DND-41 (cell line): ENCODE measurements around the gene CD8B.

Experiments used
- ATAC-seq: fragments of 200-7000 bp; cut with Tn5 transposase; 3 replicates; pipeline ENCODE4 v1.9.1; 2021; ENCODE audit warnings: low read depth; ENCODE audit not compliant: insufficient read depth
- DNase-seq: peaks from one replicate; pipeline ENCODE4 v3.0.0-alpha.2; 2020
- H2AFZ ChIP-seq: 2 replicates; pipeline ENCODE4 v1.6.0; 2012; ENCODE audit warnings: low read depth, low read length
- H3K27ac ChIP-seq: 2 replicates; pipeline ENCODE4 v1.5.1; 2012; ENCODE audit warnings: low read length, inconsistent platforms
- H3K27me3 ChIP-seq: fragments of 200-600 bp; sonication (generic); 2 replicates; pipeline ENCODE4 v1.6.0; 2012; ENCODE audit warnings: low read length, mild to moderate bottlenecking, inconsistent platforms; ENCODE audit not compliant: insufficient read depth, poor library complexity
- H3K36me3 ChIP-seq: 2 replicates; pipeline ENCODE4 v1.5.1; 2012; ENCODE audit warnings: low read length, inconsistent platforms; ENCODE audit not compliant: insufficient read depth
- H3K4me1 ChIP-seq: 2 replicates; pipeline ENCODE4 v1.5.1; 2012; ENCODE audit warnings: mild to moderate bottlenecking, low read length; ENCODE audit not compliant: insufficient read depth
- H3K4me2 ChIP-seq: 2 replicates; pipeline ENCODE4 v1.6.0; 2012; ENCODE audit warnings: mild to moderate bottlenecking, moderate library complexity, low read length, inconsistent platforms; ENCODE audit not compliant: insufficient read depth
- H3K4me3 ChIP-seq, 2 experiments: fragments of 200-600 bp in 1 of 2; shearing (Covaris generic) in 1 of 2; 2 replicates each; pipeline ENCODE4 v1.5.1; 2012 to 2016; ENCODE audit warnings: inconsistent platforms in 2 of 2, low read length in 2 of 2, mild to moderate bottlenecking in 2 of 2, low read depth in 1 of 2, moderate library complexity in 1 of 2
- H3K79me2 ChIP-seq: 2 replicates; pipeline ENCODE4 v1.6.0; 2012; ENCODE audit warnings: low read length, inconsistent platforms; ENCODE audit not compliant: insufficient read depth
- H3K9ac ChIP-seq: 2 replicates; pipeline ENCODE4 v1.6.0; 2012; ENCODE audit warnings: low read depth, mild to moderate bottlenecking, inconsistent platforms, low read length, moderate library complexity
- H3K9me3 ChIP-seq: 2 replicates; pipeline ENCODE4 v1.5.1; 2012; ENCODE audit warnings: low read length, moderate library complexity, mild to moderate bottlenecking, inconsistent platforms; ENCODE audit not compliant: insufficient read depth, severe bottlenecking
- H4K20me1 ChIP-seq: 2 replicates; pipeline ENCODE4 v1.6.0; 2012; ENCODE audit warnings: low read length; ENCODE audit not compliant: insufficient read depth
- CTCF ChIP-seq: IDR thresholded peaks from 2 replicates; pipeline ENCODE4 v1.5.1; 2012; ENCODE audit warnings: borderline replicate concordance, low read length, moderate library complexity, mild to moderate bottlenecking; ENCODE audit not compliant: poor library complexity, severe bottlenecking; ENCODE audit errors: extremely low read depth
- EZH2 ChIP-seq: IDR thresholded peaks from 3 replicates; pipeline ENCODE4 v1.6.1; 2012; ENCODE audit warnings: borderline replicate concordance, low read depth, mild to moderate bottlenecking, moderate library complexity, low read length, inconsistent platforms; ENCODE audit not compliant: severe bottlenecking

Gene CD8B

GRCh38 chr2:86782748-86783147, 78.9 kb downstream of the CD8B start:
- H3K9ac ChIP-seq, result no peak overlapping the region
- no peak overlapping the region for H2AFZ ChIP-seq
- H3K36me3 ChIP-seq, result no peaks in the 10 kb centered on the region
- ATAC-seq (no peak), DNase-seq (no peak)
- no peak overlapping the region for H3K4me3 ChIP-seq
- H3K27ac ChIP-seq, result no peak overlapping the region
- H4K20me1 ChIP-seq, result no peaks in the 10 kb centered on the region
- H3K27me3 ChIP-seq, result no peaks in the 10 kb centered on the region
- H3K4me1 ChIP-seq, result no peaks in the 10 kb centered on the region
- no peak overlapping the region for H3K4me2 ChIP-seq
- no peaks in the 10 kb centered on the region for H3K79me2 ChIP-seq
- H3K9me3 ChIP-seq, result no peaks in the 10 kb centered on the region
- no peak for TF ChIP-seq EZH2
- TF ChIP-seq CTCF, result no peak

GRCh38 chr2:86781363-86781762, 80.3 kb downstream of the CD8B start:
- H3K36me3 ChIP-seq, result peaks cover 4% of the 10 kb centered on the region; the same call in 1 of the 2 replicates
- TF ChIP-seq EZH2 (no peak), CTCF (no peak)
- no peak overlapping the region for H2AFZ ChIP-seq
- no peaks in the 10 kb centered on the region for H4K20me1 ChIP-seq
- no peaks in the 10 kb centered on the region for H3K9me3 ChIP-seq
- no peaks in the 10 kb centered on the region for H3K4me1 ChIP-seq
- no peak for DNase-seq
- no peak overlapping the region for H3K4me3 ChIP-seq
- ATAC-seq, result no peak
- no peak overlapping the region for H3K9ac ChIP-seq
- no peaks in the 10 kb centered on the region for H3K27me3 ChIP-seq
- H3K27ac ChIP-seq, result no peak overlapping the region
- H3K79me2 ChIP-seq, result no peaks in the 10 kb centered on the region
- H3K4me2 ChIP-seq, result no peak overlapping the region

GRCh38 chr2:86779971-86780370, 81.7 kb downstream of the CD8B start:
- TF ChIP-seq EZH2 (no peak), CTCF (no peak)
- Histone ChIP-seq H3K79me2 (no peaks in the 10 kb centered on the region), H3K9me3 (no peaks in the 10 kb centered on the region), H3K36me3 (peaks cover 16% of the 10 kb centered on the region), H4K20me1 (no peaks in the 10 kb centered on the region), H3K4me2 (no peak overlapping the region), H3K9ac (no peak overlapping the region), H3K27ac (no peak overlapping the region), H2AFZ (no peak overlapping the region), H3K4me1 (no peaks in the 10 kb centered on the region), H3K27me3 (no peaks in the 10 kb centered on the region), H3K4me3 (no peak overlapping the region)
- ATAC-seq, result no peak
- no peak for DNase-seq

- DNase-seq, result no peak
- Histone ChIP-seq H3K4me1 (no peaks in the 10 kb centered on the region), H3K9ac (no peak overlapping the region), H3K27ac (no peak overlapping the region), H3K79me2 (no peaks in the 10 kb centered on the region), H3K9me3 (no peaks in the 10 kb centered on the region), H3K36me3 (peaks cover 27% of the 10 kb centered on the region), H3K4me3 (no peak overlapping the region), H2AFZ (no peak overlapping the region), H3K27me3 (no peaks in the 10 kb centered on the region), H3K4me2 (no peak overlapping the region), H4K20me1 (no peaks in the 10 kb centered on the region)
- no peak for TF ChIP-seq CTCF
- no peak for TF ChIP-seq EZH2
- no peak for ATAC-seq
Measured at GRCh38 chr2:86778957-86779356, 82.7 kb downstream of the CD8B start.
